ENCODE results near the gene PPP3CA. TPM values are rescaled to one million over a fixed set of nuclear protein-coding genes. Genes with fewer than 3 reads are reported as not detected.

Gene PPP3CA
- polyA plus RNA-seq, 1 donor from 2014 or later: 18.0 TPM

GRCh38 chr4:100988876-100989275 lies 358.4 kb downstream of the PPP3CA start:
- Mint-ChIP-seq H3K4me3 (no peak overlapping the region), H3K4me1 (no peaks in the 10 kb centered on the region), H3K27ac (no peak overlapping the region), H3K36me3 (no peaks in the 10 kb centered on the region), H3K9me3 (no peaks in the 10 kb centered on the region), H3K27me3 (peaks cover 5% of the 10 kb centered on the region)

- no peaks in the 10 kb centered on the region for H3K36me3 Mint-ChIP-seq
- H3K4me1 Mint-ChIP-seq: no peaks in the 10 kb centered on the region
- H3K27me3 Mint-ChIP-seq: peaks cover 5% of the 10 kb centered on the region
- H3K4me3 Mint-ChIP-seq: no peak overlapping the region
- H3K9me3 Mint-ChIP-seq: no peaks in the 10 kb centered on the region
- no peak overlapping the region for H3K27ac Mint-ChIP-seq
These were observed 360.9 kb downstream of the PPP3CA start for GRCh38 chr4:100986360-100986868.

GRCh38 chr4:100985576-100985975 lies 361.8 kb downstream of the PPP3CA start:
- Mint-ChIP-seq H3K4me3 (no peak overlapping the region), H3K36me3 (no peaks in the 10 kb centered on the region), H3K4me1 (no peaks in the 10 kb centered on the region), H3K27me3 (peaks cover 5% of the 10 kb centered on the region), H3K27ac (no peak overlapping the region), H3K9me3 (no peaks in the 10 kb centered on the region)

- no peaks in the 10 kb centered on the region for H3K4me1 Mint-ChIP-seq
- H3K27ac Mint-ChIP-seq: no peak overlapping the region
- no peaks in the 10 kb centered on the region for H3K36me3 Mint-ChIP-seq
- H3K9me3 Mint-ChIP-seq: no peaks in the 10 kb centered on the region
- no peak overlapping the region for H3K4me3 Mint-ChIP-seq
- peaks cover 5% of the 10 kb centered on the region for H3K27me3 Mint-ChIP-seq
These were observed 362.4 kb downstream of the PPP3CA start for GRCh38 chr4:100984901-100985300.

- Mint-ChIP-seq H3K9me3 (peaks cover 0 to 3% (median 0%) of the 10 kb centered on the region in 3 donors), H3K4me3 (no peak overlapping the region), H3K36me3 (no peaks in the 10 kb centered on the region)
These were observed 363.9 kb downstream of the PPP3CA start for GRCh38 chr4:100983426-100983825.

GRCh38 chr4:100982345-100982744 lies 365.0 kb downstream of the PPP3CA start:
- Mint-ChIP-seq H3K36me3 (no peaks in the 10 kb centered on the region), H3K4me1 (no peaks in the 10 kb centered on the region), H3K27me3 (no peaks in the 10 kb centered on the region), H3K4me3 (no peak overlapping the region), H3K27ac (no peak overlapping the region), H3K9me3 (peaks cover 0 to 3% (median 0%) of the 10 kb centered on the region in 3 donors)

More at GRCh38 chr4:100983426-100983825, 363.9 kb downstream of the PPP3CA start:
- no peak overlapping the region for H3K27ac Mint-ChIP-seq
- no peaks in the 10 kb centered on the region for H3K4me1 Mint-ChIP-seq
- peaks cover 5% of the 10 kb centered on the region for H3K27me3 Mint-ChIP-seq

GRCh38 chr4:100981447-100982204 lies 365.7 kb downstream of the PPP3CA start:
- Mint-ChIP-seq H3K27ac (no peak overlapping the region), H3K9me3 (peaks cover 0 to 3% (median 0%) of the 10 kb centered on the region in 3 donors)

GRCh38 chr4:100979736-100980135 lies 367.6 kb downstream of the PPP3CA start:
- no peak overlapping the region for H3K27ac Mint-ChIP-seq
- peaks cover 0 to 3% (median 0%) of the 10 kb centered on the region in 3 donors for H3K9me3 Mint-ChIP-seq
- H3K4me1 Mint-ChIP-seq: no peaks in the 10 kb centered on the region
- no peaks in the 10 kb centered on the region for H3K27me3 Mint-ChIP-seq
- no peak overlapping the region for H3K4me3 Mint-ChIP-seq
- H3K36me3 Mint-ChIP-seq: no peaks in the 10 kb centered on the region

More at GRCh38 chr4:100981447-100982204, 365.7 kb downstream of the PPP3CA start:
- Mint-ChIP-seq H3K27me3 (no peaks in the 10 kb centered on the region), H3K4me1 (no peaks in the 10 kb centered on the region), H3K36me3 (no peaks in the 10 kb centered on the region), H3K4me3 (no peak overlapping the region)

GRCh38 chr4:100977746-100978397 lies 369.5 kb downstream of the PPP3CA start:
- Mint-ChIP-seq H3K27ac (no peak overlapping the region), H3K4me3 (no peak overlapping the region), H3K36me3 (no peaks in the 10 kb centered on the region), H3K27me3 (no peaks in the 10 kb centered on the region), H3K9me3 (peaks cover 0 to 3% (median 0%) of the 10 kb centered on the region in 3 donors), H3K4me1 (no peaks in the 10 kb centered on the region)

- peaks cover 0 to 3% (median 0%) of the 10 kb centered on the region in 3 donors for H3K9me3 Mint-ChIP-seq
- no peaks in the 10 kb centered on the region for H3K27me3 Mint-ChIP-seq
- no peaks in the 10 kb centered on the region for H3K36me3 Mint-ChIP-seq
These were observed 370.1 kb downstream of the PPP3CA start for GRCh38 chr4:100977274-100977673.

More at GRCh38 chr4:100977274-100977673, 370.1 kb downstream of the PPP3CA start:
- Mint-ChIP-seq H3K4me3 (no peak overlapping the region), H3K27ac (no peak overlapping the region), H3K4me1 (no peaks in the 10 kb centered on the region)

Data from IgD-negative memory B cell (primary cell).